Ishikawa (cell line): Measurements from ENCODE around the gene ACTN1.

Experiments used
- CEBPB ChIP-seq: IDR thresholded peaks from 2 replicates; pipeline ENCODE4 v1.6.1; 2012
- CREB1 ChIP-seq: IDR thresholded peaks from 2 replicates; pipeline ENCODE4 v1.6.1; 2012; ENCODE audit warnings: low read depth
- EP300 ChIP-seq: IDR thresholded peaks from 2 replicates; pipeline ENCODE4 v1.6.1; 2012; ENCODE audit warnings: borderline replicate concordance
- RAD21 ChIP-seq: IDR thresholded peaks from 2 replicates; pipeline ENCODE4 v1.6.1; 2012; ENCODE audit warnings: low read depth
- TAF1 ChIP-seq: IDR thresholded peaks from 2 replicates; pipeline ENCODE4 v1.6.1; 2012; ENCODE audit warnings: low read depth, mild to moderate bottlenecking
- TEAD4 ChIP-seq: IDR thresholded peaks from 2 replicates; pipeline ENCODE4 v1.6.1; 2012
- YY1 ChIP-seq: IDR thresholded peaks from 2 replicates; pipeline ENCODE4 v1.6.1; 2012; ENCODE audit warnings: low read depth
- TF ChIP-seq, protein P1 (sequence below): IDR thresholded peaks from 2 replicates; pipeline ENCODE4 v1.6.1; 2012; ENCODE audit warnings: low read depth, mild to moderate bottlenecking
- TF ChIP-seq, protein P2 (sequence below): IDR thresholded peaks from 2 replicates; pipeline ENCODE4 v1.6.1; 2012

DNA sequence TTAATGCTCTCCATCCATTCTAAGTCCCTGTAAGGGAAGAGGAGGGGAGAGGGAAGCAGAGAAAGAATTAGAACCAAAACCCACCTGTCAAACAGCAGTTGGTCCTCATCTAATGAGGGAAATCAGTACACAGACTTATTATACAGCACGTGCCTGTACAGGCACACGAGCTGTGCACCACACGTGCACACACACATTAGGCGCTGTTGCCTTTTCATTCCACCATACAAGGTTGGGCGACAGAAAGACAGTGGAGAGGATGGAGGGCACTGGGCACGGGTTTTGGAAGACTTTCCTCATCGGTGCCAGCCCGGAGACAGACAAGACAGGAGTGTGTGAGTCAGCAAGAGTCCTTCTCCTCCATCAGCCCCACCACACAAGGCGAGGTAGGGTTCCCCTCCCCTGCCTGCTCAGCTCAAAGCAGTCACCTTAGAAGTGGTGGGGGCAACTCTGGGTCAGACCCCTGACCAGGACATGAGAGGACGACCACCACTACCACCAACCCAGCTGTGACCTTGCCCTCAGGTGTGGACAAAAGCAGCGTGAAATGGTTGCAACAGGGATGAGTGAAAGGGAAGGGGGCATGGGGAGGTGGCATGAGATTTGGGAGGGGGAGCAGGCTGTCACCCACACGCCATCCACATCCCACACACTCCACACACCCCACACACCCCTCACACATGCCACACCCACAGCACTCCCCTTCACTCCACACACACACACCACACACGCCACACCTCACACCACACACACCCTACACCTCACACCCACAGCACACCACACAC lies 80.7 kb downstream of the ACTN1 start:
- TF ChIP-seq, protein P1, sequence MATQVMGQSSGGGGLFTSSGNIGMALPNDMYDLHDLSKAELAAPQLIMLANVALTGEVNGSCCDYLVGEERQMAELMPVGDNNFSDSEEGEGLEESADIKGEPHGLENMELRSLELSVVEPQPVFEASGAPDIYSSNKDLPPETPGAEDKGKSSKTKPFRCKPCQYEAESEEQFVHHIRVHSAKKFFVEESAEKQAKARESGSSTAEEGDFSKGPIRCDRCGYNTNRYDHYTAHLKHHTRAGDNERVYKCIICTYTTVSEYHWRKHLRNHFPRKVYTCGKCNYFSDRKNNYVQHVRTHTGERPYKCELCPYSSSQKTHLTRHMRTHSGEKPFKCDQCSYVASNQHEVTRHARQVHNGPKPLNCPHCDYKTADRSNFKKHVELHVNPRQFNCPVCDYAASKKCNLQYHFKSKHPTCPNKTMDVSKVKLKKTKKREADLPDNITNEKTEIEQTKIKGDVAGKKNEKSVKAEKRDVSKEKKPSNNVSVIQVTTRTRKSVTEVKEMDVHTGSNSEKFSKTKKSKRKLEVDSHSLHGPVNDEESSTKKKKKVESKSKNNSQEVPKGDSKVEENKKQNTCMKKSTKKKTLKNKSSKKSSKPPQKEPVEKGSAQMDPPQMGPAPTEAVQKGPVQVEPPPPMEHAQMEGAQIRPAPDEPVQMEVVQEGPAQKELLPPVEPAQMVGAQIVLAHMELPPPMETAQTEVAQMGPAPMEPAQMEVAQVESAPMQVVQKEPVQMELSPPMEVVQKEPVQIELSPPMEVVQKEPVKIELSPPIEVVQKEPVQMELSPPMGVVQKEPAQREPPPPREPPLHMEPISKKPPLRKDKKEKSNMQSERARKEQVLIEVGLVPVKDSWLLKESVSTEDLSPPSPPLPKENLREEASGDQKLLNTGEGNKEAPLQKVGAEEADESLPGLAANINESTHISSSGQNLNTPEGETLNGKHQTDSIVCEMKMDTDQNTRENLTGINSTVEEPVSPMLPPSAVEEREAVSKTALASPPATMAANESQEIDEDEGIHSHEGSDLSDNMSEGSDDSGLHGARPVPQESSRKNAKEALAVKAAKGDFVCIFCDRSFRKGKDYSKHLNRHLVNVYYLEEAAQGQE: no peak
- TF ChIP-seq, protein P2, sequence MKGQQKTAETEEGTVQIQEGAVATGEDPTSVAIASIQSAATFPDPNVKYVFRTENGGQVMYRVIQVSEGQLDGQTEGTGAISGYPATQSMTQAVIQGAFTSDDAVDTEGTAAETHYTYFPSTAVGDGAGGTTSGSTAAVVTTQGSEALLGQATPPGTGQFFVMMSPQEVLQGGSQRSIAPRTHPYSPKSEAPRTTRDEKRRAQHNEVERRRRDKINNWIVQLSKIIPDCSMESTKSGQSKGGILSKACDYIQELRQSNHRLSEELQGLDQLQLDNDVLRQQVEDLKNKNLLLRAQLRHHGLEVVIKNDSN: no peak
- TF ChIP-seq RAD21 (no peak), EP300 (no peak), YY1 (no peak), CREB1 (no peak), CEBPB (no peak), TEAD4 (no peak), TAF1 (no peak)
